Stomach (tissue), 9 donors: ENCODE measurements around the gene DMXL1. TPM values are rescaled to one million over a fixed set of nuclear protein-coding genes. Genes with fewer than 3 reads are reported as not detected.

ENCODE experiments used
- DNase-seq, 2 donors: peaks; one replicate each; pipeline versions ENCODE4 v3.0.0 to v3.0.0-alpha.2; 2013 to 2019
- H3K27ac ChIP-seq, 5 donors: fragments of 200-600 bp in 4 of 5; sonication (generic) in 4 of 5; one replicate each; pipeline ENCODE4 v1.5.1; 2013 to 2019; ENCODE audit warnings: mild to moderate bottlenecking in 1 of 5, moderate library complexity in 1 of 5
- H3K27me3 ChIP-seq, 3 donors: fragments of 200-600 bp; sonication (generic); one replicate each; pipeline ENCODE4 v1.5.1; 2017 to 2019; ENCODE audit warnings: mixed run types in 1 of 3
- H3K36me3 ChIP-seq, 4 donors: fragments of 200-600 bp; sonication (generic); 1 replicate in 3 of 4; 2 replicates in 1 of 4; pipeline ENCODE4 v1.5.1; 2016 to 2019
- H3K4me1 ChIP-seq, 4 donors: fragments of 200-600 bp; sonication (generic); one replicate each; pipeline ENCODE4 v1.5.1; 2016 to 2019
- H3K4me3 ChIP-seq, 4 donors: fragments of 200-600 bp; sonication (generic) in 3 of 4; one replicate each; pipeline ENCODE4 v1.5.1; 2016 to 2019; ENCODE audit warnings: mild to moderate bottlenecking in 1 of 4
- H3K9me3 ChIP-seq, 4 donors: fragments of 200-600 bp; sonication (generic); one replicate each; pipeline ENCODE4 v1.5.1; 2016 to 2019
- CTCF ChIP-seq, 7 experiments: fragments of 450-650 bp in 4 of 7; fragments of 200-600 bp in 3 of 7; sonication (generic) in 3 of 7; IDR thresholded peaks; one replicate each; pipeline ENCODE4 v1.5.1; 2016 to 2019; ENCODE audit warnings: antibody characterized with exemption in 7 of 7, control low read depth in 2 of 7, mild to moderate bottlenecking in 1 of 7
- EP300 ChIP-seq: sonication (generic); formaldehyde crosslinking; IDR thresholded peaks from one replicate; pipeline ENCODE4 v1.6.1; 2017; ENCODE audit warnings: antibody characterized with exemption
- POLR2A ChIP-seq, 4 donors: fragments of 450-650 bp; IDR thresholded peaks; one replicate each; pipeline ENCODE4 v1.6.1; 2016; ENCODE audit warnings: antibody characterized with exemption in 4 of 4, control low read depth in 2 of 4, mild to moderate bottlenecking in 1 of 4, moderate library complexity in 1 of 4
- POLR2AphosphoS5 ChIP-seq, 3 donors: sonication (generic); formaldehyde crosslinking; IDR thresholded peaks; one replicate each; pipeline ENCODE4 v1.6.1; 2016; ENCODE audit warnings: antibody characterized with exemption in 3 of 3
- WGBS, 5 donors: extraction: QIAGEN DNeasy Blood & Tissue Kit in 3 of 5; methylation state at CpG; one replicate each; pipeline versions ENCODE4 v1.1.5 to v1.1.7; 2013 to 2018; 5-methylcytosine and 5-hydroxymethylcytosine counted together
- intact Hi-C: fragments of 100-400 bp; cut with DNase I; formaldehyde crosslinking; loops from one replicate; pipeline ENCODE4 v1.15.1; 2023; ENCODE audit warnings: low total_unique reads
- polyA plus RNA-seq, 3 donors: library from polyadenylated mRNA; stranded (reverse); fragments of 200-250 nt; gene quantifications; one replicate each; pipeline ENCODE4 v1.2.3, GENCODE V29; 2013
- total RNA-seq, 5 donors: library from RNA; depleted of rRNA; stranded (reverse); fragments of >200 nt; gene quantifications; one replicate each; pipeline versions ENCODE4 v1.1.0 to v1.2.3, GENCODE V29; 2014 to 2016
- donor health status: healthy with polysubstance abuse.
- donor health status: Bipolar disorder and iron deficiency.
- donor health status: healthy.

The DMXL1 gene
- total and polyA plus RNA-seq, 8 donors: 6.0 to 164 (median 86.0) TPM

GRCh38 chr5:119191944-119192343, 121.1 kb downstream of the DMXL1 start:
- intact Hi-C loops: no loop called here
- H3K27me3 ChIP-seq: no peaks in the 10 kb centered on the region
- DNase-seq: no peak
- no peaks in the 10 kb centered on the region for H3K9me3 ChIP-seq
- H3K27ac ChIP-seq: no peak overlapping the region
- no peak overlapping the region for H3K4me3 ChIP-seq
- H3K4me1 ChIP-seq: no peaks in the 10 kb centered on the region
- 88 to 100% (median 96%) methylated on average over 1 of the region's 1 CpG for WGBS, 5 donors
- no peak for TF ChIP-seq CTCF (IDR thresholded peaks at IDR 0.05)
- no peak for TF ChIP-seq EP300
- no peak for TF ChIP-seq POLR2AphosphoS5 (IDR thresholded peaks at IDR 0.05)
- TF ChIP-seq POLR2A (IDR thresholded peaks at IDR 0.05): no peak
- H3K36me3 ChIP-seq: peaks cover 0 to 57% (median 52%) of the 10 kb centered on the region in 4 donors

GRCh38 chr5:119200795-119201194, 129.9 kb downstream of the DMXL1 start:
- Histone ChIP-seq H3K4me3 (no peak overlapping the region), H3K27ac (no peak overlapping the region), H3K36me3 (peaks cover 14 to 83% (median 66%) of the 10 kb centered on the region in 4 donors), H3K4me1 (no peaks in the 10 kb centered on the region), H3K9me3 (peaks cover 0 to 10% (median 2%) of the 10 kb centered on the region in 4 donors), H3K27me3 (no peaks in the 10 kb centered on the region)
- TF ChIP-seq EP300 (no peak), POLR2A (IDR thresholded peaks at IDR 0.05) (no peak), CTCF (IDR thresholded peaks at IDR 0.05) (no peak), POLR2AphosphoS5 (IDR thresholded peaks at IDR 0.05) (no peak)
- intact Hi-C loops: no loop called here
- no peak for DNase-seq

- 90 to 100% (median 97%) methylated on average over 1 of the region's 1 CpG for WGBS, 5 donors
- H3K36me3 ChIP-seq: peaks cover 0 to 44% (median 38%) of the 10 kb centered on the region in 4 donors
Observed at GRCh38 chr5:119207105-119207504, 136.2 kb downstream of the DMXL1 start.

DNA sequence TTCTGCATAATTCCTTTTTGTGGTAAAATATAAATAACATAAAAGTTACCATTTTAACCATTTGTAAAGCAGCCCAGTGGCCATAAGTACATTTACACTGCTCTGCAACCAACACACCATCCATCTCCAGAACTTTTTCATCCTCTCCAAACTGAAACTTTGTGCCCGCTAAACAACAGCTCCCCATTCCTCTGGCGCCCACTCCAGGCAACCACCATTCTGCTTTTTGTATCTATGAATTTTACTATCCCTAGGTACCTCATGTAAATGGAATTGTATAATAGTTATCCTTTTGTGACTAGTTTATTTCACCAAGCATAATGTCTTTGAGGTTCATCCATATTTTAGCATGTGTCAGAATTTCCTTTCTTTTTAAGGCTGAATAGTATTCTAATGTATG, 141.1 kb downstream of the DMXL1 start:
- WGBS, 5 donors: 95 to 100% (median 98%) methylated on average over 2 of the region's 2 CpGs
- TF ChIP-seq POLR2AphosphoS5 (IDR thresholded peaks at IDR 0.05) (no peak), POLR2A (IDR thresholded peaks at IDR 0.05) (no peak), EP300 (no peak), CTCF (IDR thresholded peaks at IDR 0.05) (no peak)

More at GRCh38 chr5:119207105-119207504, 136.2 kb downstream of the DMXL1 start:
- Histone ChIP-seq H3K27me3 (no peaks in the 10 kb centered on the region), H3K9me3 (peaks cover 0 to 3% (median under 1%) of the 10 kb centered on the region in 4 donors), H3K27ac (no peak overlapping the region), H3K4me1 (no peaks in the 10 kb centered on the region), H3K4me3 (no peak overlapping the region)
- intact Hi-C loops: no loop called here
- TF ChIP-seq POLR2A (IDR thresholded peaks at IDR 0.05): no peak
- TF ChIP-seq EP300: no peak
- no peak for TF ChIP-seq CTCF (IDR thresholded peaks at IDR 0.05)
- TF ChIP-seq POLR2AphosphoS5 (IDR thresholded peaks at IDR 0.05): no peak
- DNase-seq: no peak

More for the DNA sequence above, 141.1 kb downstream of the DMXL1 start:
- Histone ChIP-seq H3K4me3 (no peak overlapping the region), H3K36me3 (peaks cover 0 to 29% (median 19%) of the 10 kb centered on the region in 4 donors), H3K4me1 (no peaks in the 10 kb centered on the region), H3K27me3 (no peaks in the 10 kb centered on the region), H3K27ac (no peak overlapping the region), H3K9me3 (no peaks in the 10 kb centered on the region)
- DNase-seq: no peak
- intact Hi-C loops: no loop called here
